GM18505 (cell line): ENCODE data around the gene B2M.
"Not testable (repeated sequence)": the region's sequence is repeated elsewhere in the genome, so short reads cannot be mapped to it uniquely, and the experiment has no call there.

Experiments used
- ATAC-seq: cut with Tn5 transposase; IDR thresholded peaks from one replicate; pipeline ENCODE4 v1.9.1; 2021; ENCODE audit not compliant: unreplicated experiment
- POLR2A ChIP-seq: IDR thresholded peaks from 4 replicates; pipeline ENCODE4 v1.6.1; 2011; ENCODE audit warnings: borderline replicate concordance; ENCODE audit not compliant: insufficient read depth, insufficient read length; ENCODE audit errors: extremely low read depth

Gene B2M

DNA sequence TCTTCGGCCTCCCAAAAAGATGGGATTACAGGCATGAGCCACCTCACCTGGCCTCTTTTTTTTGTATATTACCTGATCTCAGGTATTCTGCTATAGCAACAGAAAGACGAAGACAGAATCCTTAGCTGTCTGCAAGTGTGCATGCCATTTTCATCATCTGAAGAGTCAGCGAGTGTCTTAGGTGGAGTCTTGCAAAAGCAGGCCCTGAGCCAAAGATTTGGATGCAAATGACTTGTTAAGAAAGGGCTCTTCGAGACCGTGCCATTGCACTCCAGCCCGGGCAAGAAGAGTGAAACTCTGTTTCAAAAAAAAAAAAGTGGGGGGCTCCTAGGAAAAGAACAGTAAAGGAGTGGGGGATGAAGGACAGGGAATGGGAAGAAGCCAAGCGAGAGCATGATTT is 14.8 kb downstream of the B2M start:
- TF ChIP-seq POLR2A = no peak
- ATAC-seq = no peak

GRCh38 chr15:44726568-44727484 is 15.5 kb downstream of the B2M start:
- peak; percentile 25 for ATAC-seq
- TF ChIP-seq POLR2A = peak; percentile 98

- ATAC-seq = no peak
- no peak for TF ChIP-seq POLR2A
These were observed 16.3 kb downstream of the B2M start for GRCh38 chr15:44727485-44728231.

DNA sequence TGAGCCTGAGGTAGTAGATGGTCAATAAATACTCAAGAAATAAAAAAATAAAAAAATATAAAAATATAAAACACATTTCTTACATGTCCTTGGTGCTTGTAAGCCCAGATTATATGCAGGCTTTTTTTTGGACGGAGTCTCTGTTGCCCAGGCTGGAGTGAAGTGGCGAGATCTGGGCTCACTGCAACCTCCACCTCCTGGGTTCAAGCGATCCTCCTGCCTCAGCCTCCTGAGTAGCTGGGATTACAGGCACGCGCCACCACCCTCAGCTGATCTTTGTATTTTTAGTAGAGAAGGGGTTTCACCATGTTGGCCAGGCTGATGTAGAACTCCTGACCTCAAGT is 16.9 kb downstream of the B2M start:
- ATAC-seq = not testable (repeated sequence)
- peak; percentile 55 for TF ChIP-seq POLR2A

- ATAC-seq = peak; percentile 67
- peak; percentile 88 for TF ChIP-seq POLR2A
These were observed 17.5 kb downstream of the B2M start for GRCh38 chr15:44728576-44729407.

- TF ChIP-seq POLR2A = no peak
- peak; percentile 3 for ATAC-seq
These were observed 18.3 kb downstream of the B2M start for GRCh38 chr15:44729408-44730127.

- TF ChIP-seq POLR2A = no peak
- no peak for ATAC-seq
These were observed 23.6 kb downstream of the B2M start for GRCh38 chr15:44734839-44735481.

GRCh38 chr15:44735482-44736180 is 24.3 kb downstream of the B2M start:
- TF ChIP-seq POLR2A = no peak
- ATAC-seq = no peak

- ATAC-seq = no peak
- peak; percentile 19 for TF ChIP-seq POLR2A
These were observed 25.0 kb downstream of the B2M start, which contains the start of gene TRIM69 for GRCh38 chr15:44736181-44736765. TRIM69 (plus strand) TSS chr15:44736528; CDS start chr15:44736705, 177 bp downstream.

DNA sequence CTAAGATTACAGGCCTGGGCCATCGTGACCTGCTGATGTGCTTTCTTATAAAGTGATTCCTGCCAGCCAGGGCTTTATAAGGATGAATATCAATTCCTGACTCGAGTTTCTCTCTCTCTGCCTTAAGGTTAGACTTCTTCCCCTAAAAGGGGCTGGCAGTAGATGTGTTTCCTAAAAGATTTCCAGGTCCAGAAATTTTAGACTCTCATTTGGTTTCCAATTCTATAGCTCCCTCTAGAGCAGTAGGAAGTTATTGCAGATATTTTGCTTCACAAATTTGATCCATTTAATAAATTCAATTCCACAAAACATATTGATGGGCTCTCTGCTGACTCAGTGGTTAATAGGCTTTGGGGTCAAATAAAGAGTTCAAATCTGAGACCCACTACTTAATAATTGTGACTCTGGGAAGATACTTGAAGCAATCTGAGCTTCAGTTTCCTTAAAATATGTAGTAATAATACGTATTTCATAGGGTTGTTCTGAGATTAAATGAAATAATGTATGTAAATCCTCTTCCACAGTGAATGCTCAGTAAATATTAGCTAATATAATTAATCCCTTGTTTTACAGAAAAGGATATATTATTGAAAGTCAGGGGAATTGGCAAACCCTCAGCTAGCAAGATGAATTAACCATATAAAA is 27.1 kb downstream of the B2M start:
- TF ChIP-seq POLR2A = no peak
- ATAC-seq = no peak

GRCh38 chr15:44739222-44739847 is 28.0 kb downstream of the B2M start:
- ATAC-seq = not testable (repeated sequence)

DNA sequence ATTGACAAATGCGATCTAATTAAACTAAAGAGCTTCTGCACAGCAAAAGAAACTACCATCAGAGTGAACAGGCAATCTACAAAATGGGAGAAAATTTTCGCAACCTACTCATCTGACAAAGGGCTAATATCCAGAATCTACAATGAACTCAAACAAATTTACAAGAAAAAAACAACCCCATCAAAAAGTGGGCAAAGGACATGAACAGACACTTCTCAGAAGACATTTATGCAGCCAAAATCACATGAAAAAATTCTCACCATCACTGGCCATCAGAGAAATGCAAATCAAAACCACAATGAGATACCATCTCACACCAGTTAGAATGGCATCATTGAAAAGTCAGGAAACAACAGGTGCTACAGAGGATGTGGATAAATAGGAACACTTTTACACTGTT is 32.1 kb downstream of the B2M start:
- ATAC-seq = not testable (repeated sequence)
